G401.6 (cell line): ENCODE data around the gene TXNL1.
"Not testable (repeated sequence)": the region's sequence is repeated elsewhere in the genome, so short reads cannot be mapped to it uniquely, and the experiment has no call there.

Experiments used
- FAIRE-seq: peaks from 2 replicates; lab custom pipeline; 2012; peaks lifted over from hg19 to GRCh38; lab: Jason Lieb, UNC

TXNL1 gene

DNA sequence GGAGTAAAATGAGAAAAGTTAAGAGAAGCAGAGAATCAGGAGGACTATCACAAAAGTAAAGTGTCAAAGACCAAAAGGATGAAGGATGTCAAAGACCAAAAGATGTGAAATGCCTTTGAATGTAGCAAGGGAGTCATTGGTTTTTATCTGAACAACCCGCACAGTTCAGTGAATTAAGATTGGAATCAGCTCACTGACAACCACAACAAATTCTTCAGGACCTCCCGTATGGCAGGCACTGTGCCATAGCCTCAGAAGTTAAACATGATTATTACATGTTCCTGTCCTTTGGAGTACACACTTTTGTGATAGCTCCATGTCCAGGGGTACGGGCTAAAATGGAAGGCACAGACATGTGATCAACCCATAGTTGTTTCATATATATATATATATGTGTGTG is 5.0 kb upstream of the TXNL1 start:
- FAIRE-seq: no peak

DNA sequence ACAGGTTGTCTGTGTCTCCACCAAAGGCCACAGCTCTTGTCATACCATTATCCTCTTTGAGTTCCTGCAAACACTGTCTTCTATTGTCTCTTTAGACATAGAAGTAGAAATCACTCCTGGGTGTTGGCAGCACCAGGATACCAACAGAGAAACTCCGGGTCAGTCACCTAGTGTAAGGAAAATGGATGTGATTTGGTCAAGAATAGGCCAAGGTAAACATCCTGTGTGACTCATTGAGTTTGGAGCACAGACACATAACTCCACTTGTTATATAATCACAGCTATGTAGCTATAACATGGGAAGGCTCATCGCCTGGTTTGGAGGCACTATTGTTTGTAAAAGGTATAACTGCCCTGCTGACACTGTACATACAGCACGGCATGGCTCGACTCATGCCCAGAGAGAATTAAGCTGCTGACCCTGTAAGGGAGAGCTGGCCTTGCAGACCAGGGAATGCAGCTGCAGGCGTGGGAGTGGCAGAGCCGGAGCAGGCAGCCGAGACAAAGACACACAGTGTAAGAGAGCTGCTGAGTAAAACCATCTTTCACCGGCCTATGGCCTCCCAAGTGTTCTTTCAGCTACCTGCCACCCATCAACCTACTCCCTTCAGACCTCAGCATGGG is 3.4 kb upstream of the TXNL1 start:
- no peak for FAIRE-seq

DNA sequence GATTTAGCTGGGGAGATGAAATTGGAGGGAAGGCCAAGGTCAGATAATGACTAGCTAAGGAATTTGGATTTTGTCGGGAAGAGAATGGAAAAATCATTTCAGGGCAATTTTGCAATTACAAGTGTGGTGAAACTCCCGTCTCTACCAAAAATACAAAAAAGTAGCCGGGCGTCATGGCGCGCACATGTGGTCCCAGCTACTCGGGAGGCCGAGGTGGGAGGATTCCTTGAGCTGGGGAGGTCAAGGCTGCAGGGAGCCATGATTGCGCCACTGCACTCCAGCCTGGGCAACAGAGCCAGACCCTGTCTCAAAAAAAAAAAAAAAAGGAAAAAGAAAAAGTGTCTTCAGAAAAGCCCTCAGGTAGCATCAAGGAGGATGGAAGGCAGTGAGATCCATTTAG is 1.2 kb upstream of the TXNL1 start:
- FAIRE-seq: no peak

DNA sequence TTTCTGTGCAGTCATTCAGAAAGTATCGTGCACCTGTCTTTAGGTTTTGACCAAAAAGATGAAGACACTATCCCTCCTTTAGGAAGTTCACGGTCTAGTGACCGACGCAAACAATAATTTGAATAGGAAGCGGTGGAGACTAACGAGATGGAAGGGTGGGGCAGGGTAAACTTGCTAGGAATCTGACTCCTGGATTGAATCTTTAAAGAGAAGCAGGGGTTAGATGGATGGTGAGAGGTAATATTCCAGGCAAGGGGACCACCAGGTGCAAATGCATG is 651 bp upstream of the TXNL1 start:
- no peak for FAIRE-seq

DNA sequence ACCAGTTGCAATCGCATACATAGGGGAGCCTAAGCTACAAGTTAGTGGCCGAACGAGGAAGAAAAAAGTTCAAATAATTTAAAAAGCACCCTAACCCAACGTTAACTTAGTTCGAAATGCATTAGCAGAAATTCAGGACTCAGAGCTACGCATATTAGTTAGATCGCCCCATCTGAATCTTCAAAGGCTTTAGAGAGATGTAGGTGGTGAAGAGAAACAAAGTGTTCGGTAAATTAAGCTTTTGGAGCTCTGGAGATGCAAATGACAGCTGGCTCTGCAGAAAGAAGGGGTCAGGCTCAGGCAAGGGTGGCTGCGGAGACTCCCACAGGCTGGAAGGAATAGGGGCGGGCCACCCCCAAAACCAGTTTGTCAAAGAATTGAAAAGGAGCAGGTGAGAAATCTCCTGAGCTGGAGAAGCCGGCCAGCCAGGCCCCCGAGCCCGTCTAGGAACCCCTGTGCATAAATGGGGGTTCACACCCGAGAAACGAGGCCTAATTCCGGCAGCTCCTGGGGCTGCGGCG is 621 bp downstream of the TXNL1 start:
- FAIRE-seq: no peak

- FAIRE-seq: no peak
Measured at GRCh38 chr18:56637176-56637575, 1.2 kb downstream of the TXNL1 start.

DNA sequence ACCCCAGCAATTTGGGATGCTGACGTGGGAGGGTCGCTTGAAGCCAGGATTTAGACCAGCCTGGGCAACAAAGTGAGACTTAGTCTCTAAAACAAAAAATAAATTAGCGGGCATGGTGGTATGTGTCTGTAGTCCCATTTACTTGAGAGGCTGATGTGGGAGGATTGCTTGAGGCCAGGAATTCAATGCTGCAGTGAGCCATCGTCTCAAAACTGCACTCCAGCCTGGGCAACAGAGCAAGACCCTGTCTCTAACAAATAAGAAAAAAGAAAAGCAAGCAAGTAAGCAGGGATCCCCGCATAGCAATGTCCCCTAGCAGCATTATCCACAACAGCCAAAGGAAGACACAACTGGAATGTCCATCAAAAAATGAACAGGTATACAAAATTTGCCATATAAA is 3.4 kb downstream of the TXNL1 start:
- FAIRE-seq: no peak

- no peak for FAIRE-seq
Measured at GRCh38 chr18:56632070-56633022, 6.0 kb downstream of the TXNL1 start.

DNA sequence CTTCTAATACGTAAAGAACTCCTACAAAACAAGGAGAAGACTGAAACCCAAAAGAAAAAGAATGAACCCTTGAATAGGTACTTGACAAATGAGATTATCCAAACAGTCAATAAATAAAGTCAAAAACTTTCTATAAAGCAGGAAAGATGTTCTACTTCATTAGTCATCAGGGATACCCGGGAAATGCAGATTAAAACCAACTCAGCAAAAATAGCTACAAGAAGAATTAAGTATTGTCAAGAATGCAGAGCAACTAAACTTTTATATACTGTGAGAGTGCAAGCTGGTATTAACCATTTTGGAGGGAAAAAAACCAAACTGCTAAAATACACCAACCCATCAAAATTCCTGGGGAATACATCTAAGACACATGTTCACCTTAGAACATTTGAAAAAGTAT is 10.4 kb downstream of the TXNL1 start:
- FAIRE-seq: no peak

GRCh38 chr18:56615738-56616520 is 22.5 kb downstream of the TXNL1 start:
- FAIRE-seq: no peak

GRCh38 chr18:56606618-56607017 is 31.8 kb downstream of the TXNL1 start:
- no peak for FAIRE-seq

GRCh38 chr18:56598422-56598821 is 40.0 kb downstream of the TXNL1 start:
- FAIRE-seq: no peak

GRCh38 chr18:56593906-56594305 is 44.5 kb downstream of the TXNL1 start:
- FAIRE-seq: no peak

- FAIRE-seq: no peak
Measured at GRCh38 chr18:56580026-56580425, 58.4 kb downstream of the TXNL1 start.

GRCh38 chr18:56579451-56579850 is 58.9 kb downstream of the TXNL1 start:
- FAIRE-seq: no peak

DNA sequence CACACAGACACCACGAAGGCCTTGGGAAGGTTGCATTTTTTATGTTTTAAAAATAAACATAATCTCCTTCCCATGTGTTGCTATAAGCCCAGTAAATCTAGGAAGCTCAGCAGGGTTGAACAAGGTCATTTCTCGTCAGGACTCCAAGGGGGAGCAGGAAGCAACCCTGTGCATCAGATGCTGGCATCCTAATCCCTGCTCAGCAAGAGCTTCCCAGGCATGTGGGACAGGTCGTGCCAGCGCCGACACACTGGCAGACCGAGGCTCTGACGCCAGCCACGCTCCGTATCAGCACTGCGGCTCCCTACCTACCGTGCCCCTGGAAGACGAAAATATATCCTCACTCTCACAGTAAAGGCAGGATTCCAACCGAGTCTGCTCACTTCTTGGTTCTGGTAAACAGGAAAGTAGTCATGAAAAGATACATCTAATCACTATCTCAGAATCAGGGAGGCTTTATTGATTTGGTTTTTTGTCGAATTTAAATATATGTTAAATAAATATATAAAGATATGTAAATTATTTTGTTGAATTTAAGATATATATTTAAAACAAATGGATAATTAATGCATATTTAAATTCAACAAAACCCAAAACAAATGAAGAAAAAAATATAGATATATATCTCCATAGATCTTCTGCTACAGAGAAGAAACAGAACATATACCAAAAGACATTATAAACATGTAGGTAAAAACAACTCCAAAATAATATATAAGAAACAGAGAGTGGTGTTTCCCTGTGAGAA is 61.4 kb downstream of the TXNL1 start:
- peak; percentile 57 for FAIRE-seq

DNA sequence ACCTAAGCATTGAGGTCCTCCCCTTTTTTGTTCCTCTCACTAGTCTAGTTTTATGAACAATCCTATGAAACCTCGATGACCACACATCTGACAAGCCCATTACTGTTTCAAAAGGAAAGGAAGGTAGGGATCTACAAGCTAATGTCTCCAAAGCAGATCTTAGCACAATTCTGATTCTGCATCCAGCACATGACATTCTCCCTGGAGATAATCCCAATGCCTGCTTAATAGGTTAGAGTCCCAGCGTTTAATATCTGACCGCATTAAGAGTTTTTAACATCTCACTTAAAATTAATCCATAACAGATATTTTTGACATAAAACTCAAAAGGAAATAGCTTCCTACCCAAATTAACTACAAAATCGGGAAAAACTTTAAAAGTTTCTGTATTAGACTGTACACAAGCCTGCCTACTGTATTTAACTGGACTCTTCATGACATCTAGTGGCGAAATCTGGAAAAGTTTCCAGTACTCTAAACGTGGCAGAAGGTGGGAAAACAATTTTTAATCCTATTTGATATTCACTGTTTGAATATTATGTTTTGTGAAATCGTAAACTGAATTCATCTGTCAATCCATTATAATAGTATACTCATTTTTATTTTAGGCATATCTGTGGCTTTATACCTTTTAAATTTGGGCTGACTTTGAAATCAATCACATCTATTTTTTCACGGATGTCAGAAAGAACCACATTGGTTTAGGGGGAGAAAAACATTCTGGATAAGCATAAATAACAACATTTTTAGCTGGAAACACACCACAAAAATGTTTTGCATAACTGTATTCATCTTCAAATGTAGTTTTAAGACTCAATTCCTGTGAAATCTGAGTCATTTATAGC is 62.4 kb downstream of the TXNL1 start:
- peak; percentile 93 for FAIRE-seq

DNA sequence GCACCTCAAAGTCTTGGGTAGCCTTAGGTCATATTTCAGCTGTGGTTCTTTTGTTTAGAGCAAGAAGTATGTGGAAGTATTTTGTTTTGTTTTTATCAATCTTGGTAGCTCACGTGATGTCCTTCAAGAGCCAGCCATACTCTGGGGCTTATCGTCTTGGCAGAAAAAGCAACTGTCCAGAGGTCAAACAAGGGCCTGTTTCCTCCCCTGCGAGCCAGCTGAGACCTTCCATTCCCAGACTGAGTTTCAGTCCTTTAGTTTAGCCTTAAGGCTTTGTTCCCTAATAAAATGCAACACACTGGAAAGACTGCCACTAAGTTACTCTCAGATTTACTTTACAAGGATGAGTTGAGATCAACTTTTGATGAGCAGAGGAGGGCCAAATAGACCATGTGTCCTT is 63.5 kb downstream of the TXNL1 start:
- FAIRE-seq: no peak

- FAIRE-seq: not testable (repeated sequence)
Measured at GRCh38 chr18:56572267-56572666, 66.1 kb downstream of the TXNL1 start.

GRCh38 chr18:56570978-56571377 is 67.4 kb downstream of the TXNL1 start:
- no peak for FAIRE-seq

- no peak for FAIRE-seq
Measured at GRCh38 chr18:56569416-56569815, 69.0 kb downstream of the TXNL1 start.
